Melanocyte of skin (primary cell): ENCODE measurements around the gene YIPF2. TPM values are rescaled to one million over a fixed set of nuclear protein-coding genes. Genes with fewer than 3 reads are reported as not detected.

Experiments used
- total RNA-seq, 2 donors: library from RNA; depleted of rRNA; stranded (reverse); fragments of >200 nt; gene quantifications; 2 replicates each; pipeline ENCODE4 v1.2.3, GENCODE V29; 2012

Gene YIPF2
- 10 to 100 TPM; 44.6 to 53.7 TPM for total RNA-seq

DNA sequence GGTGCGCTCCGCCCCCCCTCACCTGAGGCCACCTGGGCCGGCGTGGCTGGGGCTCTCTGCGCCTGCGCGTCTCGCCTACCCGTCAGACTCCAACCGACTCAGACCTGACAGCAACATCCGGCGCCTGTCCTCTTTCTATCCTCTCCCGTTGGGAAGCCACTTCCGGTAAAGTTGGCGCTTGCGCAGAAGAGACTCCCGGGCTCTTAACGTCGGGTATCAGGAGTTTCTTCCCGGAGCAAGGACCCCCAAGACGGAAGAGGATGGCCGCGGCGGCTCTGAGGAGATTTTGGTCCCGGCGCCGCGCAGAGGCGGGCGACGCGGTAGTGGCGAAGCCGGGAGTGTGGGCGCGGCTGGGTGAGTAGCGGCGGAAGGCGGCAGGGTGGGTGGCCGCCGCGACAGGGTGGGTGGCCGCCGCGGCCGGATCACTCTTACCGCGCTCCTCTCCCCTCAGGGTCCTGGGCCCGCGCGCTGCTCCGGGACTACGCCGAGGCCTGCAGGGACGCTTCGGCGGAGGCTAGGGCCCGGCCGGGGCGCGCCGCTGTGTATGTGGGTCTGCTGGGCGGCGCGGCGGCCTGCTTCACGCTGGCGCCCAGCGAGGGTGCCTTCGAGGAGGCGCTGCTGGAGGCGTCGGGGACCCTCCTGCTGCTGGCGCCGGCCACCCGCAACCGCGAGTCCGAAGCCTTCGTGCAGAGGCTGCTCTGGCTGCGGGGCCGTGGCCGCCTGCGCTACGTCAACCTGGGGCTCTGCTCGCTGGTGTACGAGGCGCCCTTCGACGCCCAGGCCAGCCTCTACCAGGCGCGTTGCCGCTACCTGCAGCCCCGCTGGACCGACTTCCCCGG is at the start of gene YIPF2, which contains the start of gene TIMM29:
TSS of gene YIPF2 (minus strand) at position 77 of the 839 bp plus-strand sequence. CDS start 229 bp downstream, outside the sequence.
TSS of gene TIMM29 (plus strand) at position 249 of the 839 bp plus-strand sequence. CDS start at position 261, 12 bp downstream.

DNA sequence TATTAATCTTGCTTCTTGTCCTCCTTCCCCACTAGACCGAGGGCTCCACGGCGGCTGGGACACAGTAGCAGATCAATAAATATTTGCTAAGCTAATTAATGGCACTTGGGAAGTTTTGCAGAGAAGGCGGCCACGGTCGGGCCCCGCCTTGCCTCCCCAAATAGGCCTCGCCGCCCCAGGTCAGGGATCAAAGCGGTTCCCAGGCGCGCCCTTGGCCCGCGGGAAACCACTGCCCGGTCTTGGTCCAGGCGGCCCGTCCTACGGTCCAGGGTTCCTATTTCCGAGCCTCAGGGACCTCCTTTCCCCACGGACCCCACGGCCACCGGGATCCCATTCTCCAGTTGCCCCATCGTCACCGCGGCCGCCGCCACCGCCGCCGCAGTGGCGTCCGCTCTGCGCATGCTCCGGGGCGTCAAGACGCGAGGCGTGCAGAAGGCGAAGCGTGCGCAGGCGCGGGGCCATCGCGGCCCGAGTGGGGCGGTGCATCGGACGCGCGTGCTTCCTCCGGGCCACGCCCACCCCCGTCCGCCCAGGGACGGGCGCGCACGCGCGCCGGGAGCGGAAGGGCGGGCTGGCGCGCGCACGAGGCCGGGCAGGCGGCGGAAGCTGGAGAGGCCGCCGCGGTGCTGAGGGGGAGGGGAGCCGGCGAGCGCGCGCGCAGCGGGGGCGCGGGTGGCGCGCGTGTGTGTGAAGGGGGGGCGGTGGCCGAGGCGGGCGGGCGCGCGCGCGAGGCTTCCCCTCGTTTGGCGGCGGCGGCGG is 32.1 kb upstream of the YIPF2 start, which contains the start of gene SMARCA4:
TSS of gene SMARCA4 (plus strand) at position 717 of the 759 bp plus-strand sequence. CDS start 23,122 bp downstream, outside the sequence.

Other genes with a start within 250 kb of the YIPF2 start
- 10 to 100 TPM; 27.2 to 38.3 TPM for gene QTRT1, start 227.2 kb downstream of the YIPF2 start, total RNA-seq
- 100 to 1,000 TPM; 110 to 114 TPM for gene DNM2, start 210.6 kb downstream of the YIPF2 start, total RNA-seq
- gene TMED1, start 92.4 kb downstream of the YIPF2 start, total RNA-seq, result 10 to 100 TPM; 26.2 to 33.3 TPM
- under 1 TPM; 0.33 to 0.69 TPM for gene C19orf38, start 80.2 kb downstream of the YIPF2 start, total RNA-seq
- 10 to 100 TPM; 26.8 to 41.6 TPM for gene CARM1, start 57.1 kb downstream of the YIPF2 start, total RNA-seq
- 10 to 100 TPM; 27.5 to 29.0 TPM for gene TIMM29, start 172 bp upstream of the YIPF2 start, total RNA-seq
- gene SMARCA4, start 32.4 kb upstream of the YIPF2 start, total RNA-seq, result 100 to 1,000 TPM in 1 of 2 donors, 10 to 100 TPM in 1; 64.7 to 105 TPM
- 100 to 1,000 TPM; 234 to 270 TPM for gene LDLR, start 160.8 kb upstream of the YIPF2 start, total RNA-seq
- 10 to 100 TPM; 28.6 to 55.9 TPM for gene SPC24, start 227.1 kb upstream of the YIPF2 start, total RNA-seq